Islet of Langerhans (tissue), 1 donor: ENCODE results near the gene ENTHD1.

Experiments used
- FAIRE-seq: peaks from one replicate; lab custom pipeline; 2011; peaks lifted over from hg19 to GRCh38; lab: Jason Lieb, UNC

ENTHD1 gene

GRCh38 chr22:39893526-39893925, at the start of gene ENTHD1:
Gene ENTHD1 (minus strand): TSS chr22:39893760. CDS start chr22:39887748, 6,012 bp downstream.
- no peak for FAIRE-seq

- FAIRE-seq: no peak
Measured at GRCh38 chr22:39943337-39943736, 49.8 kb upstream of the ENTHD1 start.

DNA sequence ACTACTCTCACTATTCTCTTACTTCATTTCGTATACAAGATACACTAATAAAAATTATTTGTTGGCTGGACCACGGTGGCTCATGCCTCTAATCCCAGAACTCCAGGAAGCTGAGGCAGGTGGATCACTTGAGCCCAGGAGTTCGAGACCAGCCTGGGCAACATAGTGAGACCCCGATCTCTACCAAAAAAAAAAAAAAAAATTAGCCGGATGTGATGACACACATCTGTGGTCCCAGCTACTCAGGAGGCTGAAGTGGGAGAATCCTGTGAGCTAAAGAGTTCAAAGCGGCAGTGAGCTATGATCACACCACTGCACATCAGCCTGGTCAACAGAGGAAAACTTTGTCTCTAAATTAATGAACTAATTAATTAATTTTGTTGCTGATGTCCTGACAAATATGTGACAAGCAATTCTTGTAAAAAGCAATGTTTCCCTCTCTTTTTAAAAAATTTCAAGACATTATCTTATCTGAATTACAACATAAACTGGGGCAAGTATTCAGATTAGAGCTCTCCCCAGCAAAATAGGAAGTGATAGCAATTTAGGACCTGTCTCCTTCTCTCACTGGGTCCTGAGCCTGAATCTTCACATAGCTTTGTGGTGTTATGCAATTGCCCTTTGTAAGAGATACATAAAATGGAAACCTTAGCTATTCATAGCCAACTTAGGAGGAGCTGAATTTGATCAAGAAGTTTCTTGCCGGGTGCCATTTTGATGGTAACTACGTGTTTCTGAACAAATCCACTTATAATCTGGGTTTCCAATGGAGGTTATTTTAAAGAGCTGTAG, 49.1 kb upstream of the ENTHD1 start:
- FAIRE-seq: no peak

- peak; percentile 89 for FAIRE-seq
Measured at GRCh38 chr22:39941601-39942000, 48.0 kb upstream of the ENTHD1 start.

- no peak for FAIRE-seq
Measured at GRCh38 chr22:39940757-39941305, 47.3 kb upstream of the ENTHD1 start.

DNA sequence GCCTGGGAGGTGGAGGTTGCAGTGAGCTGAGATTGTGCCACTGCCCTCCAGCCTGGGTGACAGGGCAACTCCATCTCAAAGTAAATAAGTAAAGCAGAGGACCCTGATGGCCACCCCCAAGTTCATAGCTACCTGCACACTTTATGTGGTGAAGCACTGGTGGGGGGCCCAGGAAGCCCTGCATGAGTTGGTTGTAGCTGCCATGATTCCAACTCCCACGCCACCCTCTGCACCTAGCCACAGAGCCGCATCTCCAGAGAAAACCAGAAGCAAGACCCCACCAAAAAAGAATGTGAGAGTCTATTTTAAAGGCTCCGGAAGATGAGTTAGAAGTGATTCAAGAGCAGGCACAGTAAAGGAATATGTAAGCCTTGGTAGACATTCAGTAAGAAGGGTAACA, 46.3 kb upstream of the ENTHD1 start:
- no peak for FAIRE-seq

GRCh38 chr22:39938509-39939111, 45.0 kb upstream of the ENTHD1 start:
- no peak for FAIRE-seq

DNA sequence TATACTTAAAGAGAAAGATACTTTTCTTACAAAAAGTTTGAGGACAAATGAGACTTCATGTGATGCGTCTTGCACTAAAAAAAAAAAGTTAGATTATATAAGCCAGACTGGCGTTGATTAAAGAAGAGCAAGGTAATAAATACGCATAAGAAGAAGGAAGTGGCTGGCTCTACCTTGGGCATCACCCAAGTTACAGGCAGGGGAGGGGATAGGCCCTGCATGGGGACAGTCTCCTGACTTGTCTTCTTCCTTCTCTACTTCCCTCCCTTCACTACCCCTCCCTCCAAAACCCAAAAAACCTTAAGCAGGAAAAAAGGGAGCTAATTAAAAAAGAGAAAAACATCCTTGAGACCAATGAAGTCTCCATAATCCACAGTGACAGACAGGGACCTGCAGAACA, 44.3 kb upstream of the ENTHD1 start:
- FAIRE-seq: no peak

DNA sequence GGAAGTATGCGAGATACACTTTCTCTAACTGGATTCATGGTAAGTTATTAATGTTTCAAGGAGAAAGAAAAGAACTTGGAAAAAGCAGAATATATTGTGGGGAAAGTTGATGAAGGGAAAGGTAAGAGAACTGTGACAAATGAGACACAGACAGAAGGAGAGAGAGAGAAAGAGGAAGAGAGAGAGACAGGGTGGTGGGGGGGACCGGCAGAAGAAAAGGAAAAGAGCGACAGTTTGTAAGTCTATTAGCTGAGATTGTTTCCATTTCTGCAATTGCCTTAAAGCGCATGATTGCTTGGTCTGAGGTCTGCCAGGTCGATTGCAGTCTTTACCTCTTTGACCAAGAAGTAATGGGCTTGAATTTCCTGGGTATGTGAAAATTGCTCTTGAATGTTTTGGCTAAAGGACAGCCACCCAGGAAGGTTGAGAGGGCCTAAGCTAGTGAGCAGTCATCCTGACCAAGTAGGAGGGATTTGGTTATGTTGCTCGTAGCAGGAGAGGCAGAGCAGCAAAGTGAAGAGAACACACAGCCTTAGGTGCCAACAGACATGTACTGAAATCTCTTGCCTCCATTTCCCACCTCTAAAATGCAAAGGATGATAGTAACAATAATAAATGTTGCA, 43.1 kb upstream of the ENTHD1 start:
- FAIRE-seq: no peak

DNA sequence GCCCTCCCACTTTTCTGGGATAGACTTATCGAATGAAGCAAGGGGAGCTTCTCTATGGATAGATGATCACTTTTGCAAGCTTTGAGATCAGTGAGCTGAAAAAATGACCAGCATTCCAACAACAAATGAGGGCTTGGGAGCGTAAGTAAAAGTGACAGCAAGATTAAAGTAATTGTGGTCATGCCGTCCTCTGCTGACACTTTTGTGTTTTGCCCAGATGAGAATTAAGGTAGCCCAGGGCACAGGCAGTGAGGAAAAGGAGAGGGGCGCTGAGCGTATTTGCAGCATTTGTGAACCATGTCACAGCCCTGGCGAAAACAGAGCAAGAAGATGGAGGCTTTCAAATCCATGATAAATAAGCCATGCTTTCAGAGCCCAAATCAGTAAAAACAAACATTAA, 42.1 kb upstream of the ENTHD1 start:
- FAIRE-seq: peak; percentile 30

DNA sequence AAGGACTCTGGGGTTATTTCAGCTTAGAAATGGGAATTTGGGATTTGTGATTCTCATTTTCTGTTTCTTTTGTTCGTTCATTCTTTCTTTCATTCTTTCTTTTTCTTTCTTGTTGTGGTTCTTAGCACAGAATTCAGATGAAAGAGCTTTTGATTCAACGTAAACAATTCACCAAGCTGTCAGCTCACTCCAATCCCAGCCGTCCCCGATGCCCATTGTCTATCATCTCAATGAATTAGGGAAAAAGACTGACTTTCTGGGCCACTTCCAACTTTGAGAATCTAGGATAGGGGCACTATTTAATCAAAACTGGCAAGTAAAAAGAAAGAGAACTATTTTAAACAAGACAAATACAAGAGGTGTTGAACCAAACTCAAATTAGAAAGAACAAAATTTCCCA, 41.6 kb upstream of the ENTHD1 start:
- FAIRE-seq: no peak

DNA sequence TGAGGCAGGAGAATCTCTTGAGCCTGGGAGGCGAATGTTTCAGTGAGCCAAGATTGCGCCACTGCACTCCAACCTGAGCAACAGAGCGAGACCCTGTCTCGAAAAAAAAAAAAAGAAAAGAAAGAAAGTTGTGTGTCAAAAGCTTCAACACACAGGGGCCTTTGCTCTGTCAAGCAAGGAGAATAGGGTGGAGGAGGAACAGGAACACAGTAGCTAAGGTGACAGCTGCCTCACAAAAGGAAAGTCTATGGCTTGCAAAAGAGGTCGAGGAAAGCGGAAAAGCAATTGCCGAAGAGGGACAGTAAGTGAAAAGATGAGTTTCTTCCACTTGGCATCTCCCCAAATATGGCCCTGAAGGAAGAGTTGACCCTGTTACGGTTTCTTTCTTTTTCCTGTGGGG, 40.2 kb upstream of the ENTHD1 start:
- no peak for FAIRE-seq

DNA sequence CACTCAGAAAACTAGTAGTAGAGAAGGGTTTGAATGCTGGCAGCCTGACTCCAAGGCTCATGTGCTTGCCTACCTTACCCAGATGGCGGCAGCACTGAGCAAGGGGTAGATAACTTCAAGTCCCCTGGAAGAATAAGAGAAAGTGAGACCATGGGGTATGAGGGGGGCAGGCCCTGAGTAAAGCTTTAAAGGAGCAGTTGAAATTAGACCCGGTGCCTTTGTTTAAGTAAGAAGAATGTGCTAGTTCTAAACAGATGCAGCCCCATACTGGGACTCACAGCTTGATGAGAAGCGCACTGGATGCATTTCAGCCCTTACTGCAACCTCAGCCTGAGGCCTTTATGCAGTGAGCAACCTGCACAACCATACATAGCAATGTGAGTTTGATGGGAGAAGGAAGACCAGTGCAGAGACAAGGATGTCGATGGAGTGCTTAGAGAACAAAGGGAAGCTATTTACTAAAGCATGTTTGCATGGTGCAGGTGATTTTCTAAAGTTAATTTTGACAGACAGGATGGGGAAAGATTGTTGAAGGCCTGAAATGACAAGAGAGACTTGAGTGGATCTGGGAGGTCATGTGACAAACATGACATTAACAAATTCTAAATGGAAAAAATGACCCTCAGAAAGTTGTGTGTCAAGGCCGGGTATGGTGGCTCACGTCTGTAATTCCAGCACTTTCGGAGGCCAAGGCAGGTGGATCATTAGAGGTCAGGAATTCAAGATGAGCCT, 39.5 kb upstream of the ENTHD1 start:
- no peak for FAIRE-seq

DNA sequence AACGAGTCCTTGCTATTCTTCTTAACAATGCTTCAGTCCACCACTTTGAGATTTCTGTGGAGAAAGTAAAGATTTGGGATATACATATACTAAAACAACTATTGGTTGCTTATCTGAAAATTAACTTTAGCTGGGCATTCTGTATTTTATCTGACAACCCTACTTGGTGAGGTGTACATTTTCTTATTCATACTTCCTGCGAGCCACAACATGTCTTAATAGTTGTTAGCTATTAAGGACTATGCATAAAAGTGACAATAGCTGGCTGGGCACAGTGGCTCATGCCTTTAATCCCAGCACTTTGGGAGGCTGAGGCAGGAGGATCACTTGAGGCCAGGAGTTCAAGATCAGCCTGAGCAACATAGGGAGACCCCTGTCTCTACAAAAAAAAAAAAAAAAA, 38.6 kb upstream of the ENTHD1 start:
- FAIRE-seq: no peak

DNA sequence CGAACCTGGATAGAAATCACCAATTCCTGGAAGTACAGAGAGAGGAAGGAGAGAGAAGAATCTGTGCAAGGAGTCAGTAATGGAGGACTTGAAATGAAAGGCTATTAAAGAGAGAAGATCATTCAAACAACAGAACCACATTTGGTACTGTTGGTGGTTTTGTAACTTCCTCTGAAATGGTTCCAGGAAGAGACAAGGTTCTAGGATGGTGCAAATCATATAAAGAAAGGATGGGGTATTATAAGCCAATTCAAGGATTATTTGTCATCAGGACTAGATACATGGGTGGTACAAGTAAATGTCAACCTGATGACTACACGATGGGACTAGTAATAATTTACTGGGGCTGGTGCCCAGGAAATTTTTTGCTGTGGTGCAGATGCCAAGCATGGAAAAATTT, 37.7 kb upstream of the ENTHD1 start:
- no peak for FAIRE-seq

DNA sequence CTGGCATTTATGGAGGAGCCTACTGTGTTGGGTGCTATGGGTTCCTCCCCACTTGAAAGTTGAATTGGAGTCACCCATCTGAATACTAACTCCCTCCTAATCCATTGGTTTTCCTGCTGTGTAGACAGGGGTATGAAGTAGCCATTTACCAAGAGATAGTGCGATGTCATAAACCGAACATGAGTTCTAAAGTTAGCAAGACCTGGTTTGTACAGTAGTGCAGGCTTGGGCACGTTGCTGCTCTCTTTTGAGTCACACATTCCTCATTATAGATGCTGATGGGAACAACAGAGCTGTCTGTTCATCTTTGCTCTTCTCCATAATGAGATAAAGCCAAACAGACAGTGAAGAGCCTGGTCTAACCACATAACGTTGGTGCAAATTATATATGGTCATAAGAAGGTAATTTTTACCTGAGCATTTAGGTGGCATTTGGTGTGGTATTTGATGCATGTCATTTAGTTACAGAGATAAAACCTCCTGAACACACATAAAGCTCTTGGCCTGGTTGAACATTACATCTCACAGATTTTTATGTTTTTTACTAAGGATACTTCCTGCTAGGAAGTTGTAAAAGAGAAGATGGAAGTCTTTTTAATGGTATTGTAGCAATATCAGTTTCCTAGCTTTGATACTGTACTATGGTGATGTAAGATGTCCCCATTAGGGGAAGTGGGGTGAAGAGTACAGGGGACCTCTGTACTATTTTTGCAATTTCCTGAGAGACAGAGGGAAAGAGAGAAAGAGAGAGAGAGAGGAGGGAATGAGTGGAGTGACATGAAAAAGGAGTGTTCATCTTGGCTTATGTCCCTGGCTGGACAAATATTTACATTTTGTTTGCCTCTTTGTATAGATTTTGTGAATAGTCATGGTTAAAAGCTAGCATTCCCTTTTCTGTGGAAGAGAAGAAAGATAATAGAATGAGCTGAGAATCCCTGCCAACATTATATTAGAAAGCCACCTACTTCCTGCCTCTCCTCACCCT, 35.3 kb upstream of the ENTHD1 start:
- FAIRE-seq: no peak

DNA sequence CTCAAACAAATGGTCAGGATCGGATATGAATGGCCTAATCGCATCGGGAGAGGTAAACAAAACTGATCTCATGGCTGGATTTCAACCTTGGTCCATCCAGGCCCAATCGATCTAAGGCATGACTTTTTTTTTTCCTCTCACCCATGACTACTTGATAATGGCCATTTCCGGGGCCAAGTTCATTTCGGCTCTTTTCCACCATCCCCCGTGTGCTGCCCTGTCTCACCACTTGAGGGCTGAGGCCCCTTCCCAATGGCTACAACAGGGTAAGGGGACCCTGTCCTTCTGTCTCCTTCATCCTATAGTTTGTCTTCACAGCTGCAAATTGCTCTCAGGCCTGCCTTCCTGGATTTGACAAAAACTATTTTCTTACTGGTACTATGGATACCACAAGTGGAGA, 34.0 kb upstream of the ENTHD1 start:
- FAIRE-seq: no peak

DNA sequence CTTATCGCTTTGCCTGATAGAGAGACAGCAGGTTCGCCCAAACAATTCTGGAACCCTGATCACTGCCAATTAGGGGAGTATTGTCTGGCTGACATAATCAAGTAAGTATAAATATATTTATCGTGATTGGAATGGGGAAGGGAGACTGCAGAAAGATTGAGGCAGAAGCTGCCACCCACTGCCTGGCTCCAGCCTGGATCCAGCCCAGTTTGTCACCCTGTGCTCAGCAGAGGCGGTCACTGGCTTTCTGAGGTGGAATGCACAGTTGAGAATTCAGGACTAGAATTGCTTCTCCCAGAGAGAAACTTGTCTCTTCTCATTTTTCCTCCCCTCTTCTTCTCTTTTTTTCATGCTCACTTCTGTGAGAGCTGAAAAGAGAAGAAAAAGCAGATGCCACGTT, 33.2 kb upstream of the ENTHD1 start:
- FAIRE-seq: no peak

- FAIRE-seq: peak; percentile 17
Measured at GRCh38 chr22:39925909-39926679, 32.5 kb upstream of the ENTHD1 start.

GRCh38 chr22:39925273-39925672, 31.7 kb upstream of the ENTHD1 start:
- FAIRE-seq: no peak

DNA sequence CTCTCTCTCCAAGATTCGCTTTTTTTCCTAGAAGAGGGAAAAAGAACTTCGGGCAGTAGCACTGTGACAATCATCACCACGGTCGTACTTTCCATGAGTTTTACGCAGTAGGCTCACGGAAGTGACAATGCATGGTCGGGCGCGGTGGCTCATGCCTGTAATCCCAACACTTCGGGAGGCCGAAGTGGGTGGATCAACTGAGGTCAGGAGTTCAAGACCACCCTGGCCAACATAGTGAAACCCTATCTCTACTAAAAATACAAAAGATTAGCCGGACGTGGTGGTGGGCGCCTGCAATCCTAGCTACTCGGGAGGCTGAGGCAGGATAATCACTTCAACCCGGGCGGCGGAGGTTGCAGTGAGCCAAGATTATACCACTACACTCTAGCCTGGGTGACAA, 30.7 kb upstream of the ENTHD1 start:
- FAIRE-seq: no peak
